Neural cell (in vitro differentiated cells): ENCODE measurements around the gene NR1H4.

Experiments
- CTCF ChIP-seq: fragments of 450-650 bp; IDR thresholded peaks from 2 replicates; pipeline ENCODE4 v1.5.1; 2014; ENCODE audit warnings: antibody characterized with exemption, mild to moderate bottlenecking, moderate library complexity; ENCODE audit not compliant: poor library complexity, severe bottlenecking
- EP300 ChIP-seq: fragments of 450-650 bp; conservative IDR thresholded peaks from 2 replicates; pipeline ENCODE4 v1.6.1; 2014; ENCODE audit warnings: antibody characterized with exemption, mild to moderate bottlenecking, moderate library complexity; ENCODE audit not compliant: poor library complexity, severe bottlenecking
- EZH2 ChIP-seq: fragments of 200-600, 300-800 bp; shearing (Covaris generic), sonication (generic); IDR thresholded peaks from 2 replicates; pipeline ENCODE4 v1.6.1; 2014; ENCODE audit warnings: antibody characterized with exemption, low read length, borderline replicate concordance, mild to moderate bottlenecking; ENCODE audit not compliant: insufficient read depth, poor library complexity, severe bottlenecking
- MXI1 ChIP-seq: fragments of 450-650 bp; conservative IDR thresholded peaks from 2 replicates; pipeline ENCODE4 v1.6.1; 2014; ENCODE audit warnings: antibody characterized with exemption, mild to moderate bottlenecking; ENCODE audit not compliant: poor library complexity, severe bottlenecking
- POLR2AphosphoS5 ChIP-seq: IDR thresholded peaks from 2 replicates; pipeline ENCODE4 v1.6.1; 2012
- RAD21 ChIP-seq: fragments of 450-650 bp; conservative IDR thresholded peaks from 2 replicates; pipeline ENCODE4 v1.6.1; 2014; ENCODE audit warnings: antibody characterized with exemption, mild to moderate bottlenecking, moderate library complexity
- REST ChIP-seq: IDR thresholded peaks from 2 replicates; pipeline ENCODE4 v1.6.1; 2012; ENCODE audit warnings: borderline replicate concordance
- SMC3 ChIP-seq: fragments of 450-650 bp; conservative IDR thresholded peaks from 2 replicates; pipeline ENCODE4 v1.6.1; 2014; ENCODE audit warnings: antibody characterized with exemption, mild to moderate bottlenecking, moderate library complexity; ENCODE audit not compliant: poor library complexity
- TAF1 ChIP-seq: IDR thresholded peaks from 2 replicates; pipeline ENCODE4 v1.6.1; 2012; ENCODE audit warnings: low read depth

- TF ChIP-seq CTCF (no peak), POLR2AphosphoS5 (no peak), EP300 (no peak), TAF1 (no peak), REST (no peak), RAD21 (no peak), SMC3 (no peak), EZH2 (no peak), MXI1 (no peak)
These were observed 17.8 kb upstream of the NR1H4 start for GRCh38 chr12:100455896-100456295.
